HL-60/S4 (cell line): Measurements from ENCODE around the gene WDR18.
"Not testable (repeated sequence)": the region's sequence is repeated elsewhere in the genome, so short reads cannot be mapped to it uniquely, and the experiment has no call there.

Source experiments
- in situ Hi-C: fragments of 300-500 bp; cut with MboI; formaldehyde crosslinking; loops from 2 replicates; pipeline ENCODE4 v1.14.3; 2022; ENCODE audit warnings: low sequenced_read_pairs

Gene WDR18

GRCh38 chr19:948842-949496 is 35.2 kb upstream of the WDR18 start:
- in situ Hi-C loops: no loop called here

DNA sequence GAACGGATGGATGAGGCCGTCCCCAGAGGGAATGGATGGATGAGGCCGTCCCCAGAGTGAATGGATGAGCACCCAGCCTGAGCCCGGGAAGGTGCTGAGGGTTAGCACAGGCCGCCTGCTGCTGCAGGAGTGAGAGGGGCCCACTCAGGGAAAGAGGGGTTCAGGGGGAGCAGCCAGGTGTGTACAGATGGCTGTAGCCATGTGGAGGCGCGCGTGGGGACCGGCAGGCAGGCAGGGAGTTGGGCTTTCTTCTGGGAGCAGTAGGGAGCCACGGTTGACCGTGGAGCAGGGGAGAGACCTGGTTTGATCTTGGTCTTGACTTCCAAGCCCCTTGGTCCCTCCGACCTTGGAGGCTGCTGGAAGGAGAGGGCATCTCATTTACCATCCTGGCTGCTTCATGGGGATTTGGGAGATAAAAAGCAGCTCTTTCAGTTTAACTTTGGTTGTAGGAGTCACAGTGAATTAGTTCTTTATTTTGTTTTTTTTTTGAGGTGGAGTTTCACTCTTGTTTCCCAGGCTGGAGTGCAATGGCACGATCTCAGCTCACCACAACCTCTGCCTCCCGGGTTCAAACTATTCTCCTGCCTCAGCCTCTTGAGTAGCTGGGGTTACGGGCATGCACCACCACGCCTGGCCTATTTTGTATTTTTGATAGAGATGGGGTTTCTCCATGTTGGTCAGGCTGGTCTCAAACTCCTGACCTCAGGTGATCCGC is 33.6 kb upstream of the WDR18 start:
- in situ Hi-C loops: no loop called here

- in situ Hi-C loops: no loop called here
Observed at GRCh38 chr19:952049-952679, 32.0 kb upstream of the WDR18 start.

GRCh38 chr19:952680-953444 is 31.3 kb upstream of the WDR18 start:
- in situ Hi-C loops: no loop called here

- in situ Hi-C loops: no loop called here
Observed at GRCh38 chr19:953445-954271, 30.5 kb upstream of the WDR18 start.

DNA sequence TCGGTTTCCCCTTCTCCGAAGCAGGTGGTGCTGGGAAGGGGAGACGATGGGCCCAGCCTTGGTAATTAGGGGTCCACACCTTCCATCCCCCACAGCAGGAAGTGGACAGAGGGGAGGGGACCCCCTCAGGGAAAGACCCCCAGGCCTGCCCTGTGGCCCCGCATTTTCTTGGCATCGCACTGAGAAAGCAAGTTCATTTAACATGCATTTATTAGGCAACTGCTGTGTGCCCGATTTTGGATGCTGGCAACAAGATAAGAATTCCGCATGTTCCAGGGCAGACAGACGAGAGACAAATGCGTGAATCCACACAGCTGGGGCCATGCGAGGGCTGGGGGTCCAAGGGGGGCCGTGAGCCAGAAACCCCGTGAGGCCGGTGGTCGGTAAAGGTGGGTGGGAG is 29.9 kb upstream of the WDR18 start:
- in situ Hi-C loops: no loop called here

GRCh38 chr19:954672-955494 is 29.3 kb upstream of the WDR18 start:
- in situ Hi-C loops: no loop called here

DNA sequence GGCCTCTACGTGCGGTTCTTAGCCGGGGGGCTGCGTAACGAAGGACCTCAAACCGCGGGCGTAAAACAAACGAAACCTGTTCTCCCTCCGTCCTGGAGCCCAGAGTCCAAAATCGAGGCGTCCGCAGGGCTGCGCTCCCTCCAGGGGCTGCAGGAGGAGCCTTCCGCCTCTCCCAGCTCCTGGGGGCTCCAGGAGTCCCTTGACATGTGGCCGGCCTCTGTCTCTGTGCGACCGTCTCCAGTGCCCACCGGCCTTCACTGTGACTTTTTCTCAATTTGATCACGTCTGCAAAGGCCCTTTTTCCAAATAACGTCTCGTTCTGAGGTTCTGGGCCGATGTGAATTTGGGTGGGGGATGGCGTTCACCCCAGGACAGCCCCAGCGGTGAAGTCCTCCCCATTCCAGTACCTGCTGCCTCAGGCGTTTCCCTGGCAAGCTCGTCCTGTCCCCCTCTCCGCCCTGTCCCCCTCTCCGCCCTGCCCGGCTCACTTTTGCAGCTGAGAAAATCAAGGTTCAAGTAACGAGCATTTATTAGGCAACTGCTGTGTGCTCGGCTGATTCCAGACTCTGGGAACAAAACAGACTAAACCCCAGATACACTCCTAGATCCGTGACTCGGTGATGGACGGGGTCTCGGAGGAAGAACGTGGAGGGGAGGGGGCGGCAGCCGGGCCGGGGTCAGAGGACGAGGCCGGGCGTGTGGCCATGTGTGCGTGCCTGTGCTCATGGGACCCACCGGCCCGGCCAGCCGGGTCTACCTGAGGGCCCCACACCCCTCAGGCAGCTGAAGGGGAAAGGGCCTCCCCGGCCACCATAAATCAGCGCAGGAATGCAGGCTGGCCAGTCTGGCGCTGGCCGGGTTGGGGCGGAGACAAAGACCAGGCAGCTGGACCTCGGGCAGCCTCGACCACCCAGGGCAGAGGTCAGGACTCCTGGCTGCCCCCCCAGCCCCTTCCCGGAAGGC is 28.1 kb upstream of the WDR18 start:
- in situ Hi-C loops: no loop called here

DNA sequence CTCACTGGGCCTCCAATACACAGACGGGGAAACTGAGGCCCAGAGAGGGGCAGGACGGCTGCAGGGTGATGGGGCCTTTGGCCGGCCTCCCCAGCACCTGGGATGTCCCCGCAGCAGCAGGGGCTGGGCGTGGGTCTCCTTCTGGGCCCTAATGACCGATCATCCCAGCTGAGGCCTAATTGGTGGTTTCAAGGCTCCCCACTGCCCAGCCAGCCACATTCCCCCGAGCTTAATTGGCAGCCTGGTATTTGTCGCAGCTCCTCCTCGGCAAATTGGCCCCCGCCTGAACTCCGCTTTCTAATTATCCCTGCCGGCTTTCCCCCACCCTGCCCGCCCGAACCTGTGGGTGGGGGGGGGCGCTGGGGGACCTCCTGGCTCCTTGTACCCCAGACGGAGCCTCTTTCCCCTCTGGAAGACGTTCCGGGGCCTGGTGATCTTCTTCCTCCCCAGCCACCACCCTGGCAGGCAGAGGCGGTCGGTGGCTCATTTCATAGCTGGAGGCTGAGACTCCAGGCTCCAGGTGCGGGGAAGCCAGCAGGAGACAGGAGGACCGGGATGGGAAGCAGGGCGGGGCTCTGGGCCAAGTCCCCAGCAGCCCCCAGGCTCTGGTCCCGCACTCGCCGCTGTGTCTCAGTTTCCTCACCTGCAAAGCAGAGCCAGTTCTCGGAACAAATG is 27.2 kb upstream of the WDR18 start:
- in situ Hi-C loops: no loop called here

GRCh38 chr19:957578-957977 is 26.6 kb upstream of the WDR18 start:
- in situ Hi-C loops: not testable (repeated sequence)

DNA sequence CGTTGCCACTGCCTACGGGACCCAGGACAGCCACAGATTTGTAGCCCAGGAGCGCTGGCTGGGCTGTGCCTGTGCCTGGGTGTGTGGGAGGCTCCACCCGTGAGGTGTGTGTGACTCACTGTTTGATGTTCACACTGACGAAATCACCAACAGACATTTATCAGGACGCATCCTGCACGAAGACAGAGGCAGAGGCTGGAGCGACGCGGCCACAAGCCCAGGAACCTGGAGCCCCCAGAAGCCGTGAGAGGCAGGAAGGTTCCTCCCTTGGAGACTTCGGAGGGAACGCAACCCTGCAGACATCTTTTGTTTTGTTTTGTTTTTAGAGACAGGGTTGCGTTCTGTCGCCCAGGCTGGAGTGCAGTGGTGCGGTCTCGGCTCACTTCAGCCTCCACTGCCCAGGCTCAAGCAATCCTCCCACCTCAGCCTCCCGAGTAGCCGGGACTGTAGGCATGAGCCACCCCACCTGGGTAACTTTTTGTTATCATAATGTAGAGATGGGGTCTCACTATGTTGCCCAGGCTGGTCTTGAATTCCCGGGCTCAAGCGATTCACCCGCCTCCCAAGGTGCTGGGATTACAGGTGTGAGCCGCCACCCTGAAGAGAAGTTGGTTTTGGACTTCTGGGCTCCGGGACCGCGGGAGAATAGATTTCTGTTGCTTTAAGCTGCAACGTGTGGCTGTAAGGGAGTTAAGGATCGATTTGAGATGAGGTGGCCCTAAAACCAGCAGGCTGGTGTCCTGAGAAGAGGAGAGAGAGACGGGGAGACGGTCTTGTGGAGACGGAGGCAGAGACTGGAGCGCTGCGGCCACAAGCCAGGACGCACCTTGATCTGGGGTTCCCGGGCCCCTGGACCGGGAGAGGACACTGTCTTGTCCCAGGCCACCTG is 24.9 kb upstream of the WDR18 start:
- in situ Hi-C loops: no loop called here

DNA sequence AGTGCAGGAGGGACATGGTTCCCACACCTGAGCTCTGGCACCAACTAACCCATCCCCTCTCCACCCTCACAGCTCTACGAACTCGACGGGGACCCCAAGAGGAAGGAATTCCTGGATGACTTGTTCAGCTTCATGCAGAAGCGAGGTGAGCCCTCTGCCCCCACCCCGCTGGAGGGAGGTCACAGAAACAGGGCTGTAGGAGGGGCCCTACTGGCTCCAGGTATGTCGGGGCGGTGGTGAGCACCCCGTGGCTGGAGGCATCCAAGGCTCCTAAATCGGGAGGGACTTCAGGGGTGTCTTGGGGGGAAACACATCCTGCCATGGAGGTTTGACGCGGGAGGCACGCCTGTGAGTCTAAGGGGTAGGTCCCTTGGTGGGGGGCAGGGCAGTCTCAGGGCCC is 24.1 kb upstream of the WDR18 start:
- in situ Hi-C loops: no loop called here

DNA sequence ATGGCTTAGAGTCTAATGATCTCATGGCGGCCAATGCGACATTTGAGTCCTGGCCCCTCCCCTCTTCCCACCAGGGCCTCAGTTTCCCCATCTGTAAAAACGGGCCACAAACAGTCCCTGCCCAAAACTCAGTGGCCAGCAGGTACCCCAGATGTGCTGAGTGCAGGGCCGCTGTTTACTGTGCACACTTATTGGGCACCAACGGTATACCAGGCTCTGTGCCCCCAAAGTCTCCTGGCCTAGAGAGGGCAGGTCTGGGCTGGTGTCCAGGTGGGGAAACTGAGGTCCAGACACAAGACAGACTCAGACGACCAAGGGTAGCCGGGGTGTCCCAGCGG is 23.6 kb upstream of the WDR18 start:
- in situ Hi-C loops: no loop called here

- in situ Hi-C loops: no loop called here
Observed at GRCh38 chr19:961866-962620, 22.1 kb upstream of the WDR18 start.

DNA sequence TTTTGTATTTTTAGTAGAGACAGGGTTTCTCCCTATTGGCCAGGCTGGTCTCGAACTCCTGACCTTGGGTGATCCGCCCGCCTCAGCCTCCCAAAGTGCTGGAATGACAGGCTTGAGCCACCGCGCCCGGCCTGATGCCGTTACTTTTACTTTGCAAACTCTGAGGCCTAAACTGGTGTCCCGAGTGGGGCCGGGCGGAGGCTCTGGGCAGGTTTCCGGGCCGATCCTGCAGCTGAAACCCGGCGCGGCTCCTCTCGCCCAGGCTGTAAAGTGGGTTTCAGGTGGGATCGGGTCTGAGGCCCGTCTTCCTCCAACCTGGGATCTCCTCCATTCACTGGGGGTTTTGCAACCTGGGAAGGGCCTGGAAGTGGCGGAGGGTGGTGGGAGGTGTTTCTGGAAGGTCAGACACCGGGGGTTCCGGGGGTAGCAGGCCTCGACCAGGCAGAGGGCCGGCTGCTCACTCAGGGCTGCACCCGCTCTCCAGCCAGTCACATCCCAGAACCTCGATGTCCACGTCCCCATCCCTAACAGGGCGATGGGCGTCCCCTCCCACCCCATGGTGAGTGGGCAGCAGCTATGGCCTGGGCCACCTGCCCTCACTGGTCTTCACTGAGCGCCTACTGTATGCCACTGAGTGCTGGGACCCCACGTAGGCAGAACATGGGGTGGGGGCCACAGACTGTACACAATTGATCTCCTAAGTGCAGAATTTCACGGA is 21.3 kb upstream of the WDR18 start:
- in situ Hi-C loops: no loop called here

- in situ Hi-C loops: no loop called here
Observed at GRCh38 chr19:963486-963951, 20.6 kb upstream of the WDR18 start.
